Measurements from ENCODE around the gene CNNM1.

Gene CNNM1

DNA sequence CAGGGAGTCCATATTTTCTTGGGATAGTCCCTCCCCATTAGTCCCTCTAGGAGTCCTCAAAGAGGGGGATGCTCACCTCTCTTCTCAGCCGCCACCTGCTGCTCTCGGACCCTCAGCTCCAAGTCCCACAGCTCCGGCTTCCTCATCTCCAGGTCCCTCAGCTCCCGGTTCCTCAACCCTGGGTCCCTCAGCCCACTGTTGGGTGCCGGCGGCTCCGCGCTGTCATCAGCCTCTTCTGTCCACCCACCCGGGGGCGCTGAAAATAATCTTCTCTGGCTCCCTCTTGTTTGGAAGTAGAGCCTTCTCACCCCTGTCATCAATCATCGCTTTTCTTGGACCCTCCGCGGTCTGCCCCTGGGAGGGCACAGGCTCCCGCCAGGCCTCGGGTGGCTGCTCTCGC, 13.3 kb upstream of the CNNM1 start:
- Histone ChIP-seq H3K27ac (ENCODE audit: low read depth, low read length) (no peak overlapping the region), H3K79me2 (ENCODE audit: control insufficient read depth, insufficient read depth, low read length, unreplicated experiment) (no peaks in the 10 kb centered on the region), H3K4me3 (ENCODE audit: low read depth, low read length) (no peak overlapping the region), H2AFZ (ENCODE audit: low read length, unreplicated experiment) (no peak overlapping the region), H3K4me1 (ENCODE audit: control insufficient read depth, insufficient read depth, low read length, unreplicated experiment) (no peaks in the 10 kb centered on the region), H3K27me3 (ENCODE audit: insufficient read depth, low read length) (peaks cover 22% of the 10 kb centered on the region; the same call in 1 of the 2 replicates), H3K36me3 (ENCODE audit: insufficient read depth, low read length) (no peaks in the 10 kb centered on the region)

- Histone ChIP-seq H3K27me3 (ENCODE audit: insufficient read depth, low read length) (peaks cover 22% of the 10 kb centered on the region; the same call in 1 of the 2 replicates), H3K36me3 (ENCODE audit: insufficient read depth, low read length) (no peaks in the 10 kb centered on the region), H3K79me2 (ENCODE audit: control insufficient read depth, insufficient read depth, low read length, unreplicated experiment) (no peaks in the 10 kb centered on the region), H3K4me1 (ENCODE audit: control insufficient read depth, insufficient read depth, low read length, unreplicated experiment) (no peaks in the 10 kb centered on the region), H2AFZ (ENCODE audit: low read length, unreplicated experiment) (no peak overlapping the region), H3K4me3 (ENCODE audit: low read depth, low read length) (no peak overlapping the region), H3K27ac (ENCODE audit: low read depth, low read length) (no peak overlapping the region)
Observed at GRCh38 chr10:99316374-99316773, 12.8 kb upstream of the CNNM1 start.

DNA sequence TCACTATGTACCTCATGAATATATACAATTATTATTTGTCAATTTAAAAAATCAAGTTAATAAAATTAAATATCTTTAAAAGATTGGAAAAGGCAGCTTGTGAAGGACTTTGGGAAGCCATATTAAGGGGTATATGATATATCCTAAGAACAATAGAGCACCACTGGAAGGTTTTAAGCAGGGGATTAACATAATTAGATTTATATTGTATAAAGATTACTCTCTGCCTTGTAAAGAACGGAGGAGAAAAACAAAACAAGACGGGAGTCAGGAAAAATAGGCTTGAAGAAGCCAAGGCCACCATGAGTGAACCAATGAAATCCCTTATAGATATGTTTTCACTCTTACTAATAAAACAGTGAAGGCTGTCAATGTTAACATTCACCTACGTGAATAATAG, 11.1 kb upstream of the CNNM1 start:
- Histone ChIP-seq H3K4me1 (ENCODE audit: control insufficient read depth, insufficient read depth, low read length, unreplicated experiment) (no peaks in the 10 kb centered on the region), H3K27ac (ENCODE audit: low read depth, low read length) (no peak overlapping the region), H2AFZ (ENCODE audit: low read length, unreplicated experiment) (no peak overlapping the region), H3K27me3 (ENCODE audit: insufficient read depth, low read length) (peaks cover 22% of the 10 kb centered on the region; the same call in 1 of the 2 replicates), H3K4me3 (ENCODE audit: low read depth, low read length) (no peak overlapping the region), H3K36me3 (ENCODE audit: insufficient read depth, low read length) (no peaks in the 10 kb centered on the region), H3K79me2 (ENCODE audit: control insufficient read depth, insufficient read depth, low read length, unreplicated experiment) (no peaks in the 10 kb centered on the region)

DNA sequence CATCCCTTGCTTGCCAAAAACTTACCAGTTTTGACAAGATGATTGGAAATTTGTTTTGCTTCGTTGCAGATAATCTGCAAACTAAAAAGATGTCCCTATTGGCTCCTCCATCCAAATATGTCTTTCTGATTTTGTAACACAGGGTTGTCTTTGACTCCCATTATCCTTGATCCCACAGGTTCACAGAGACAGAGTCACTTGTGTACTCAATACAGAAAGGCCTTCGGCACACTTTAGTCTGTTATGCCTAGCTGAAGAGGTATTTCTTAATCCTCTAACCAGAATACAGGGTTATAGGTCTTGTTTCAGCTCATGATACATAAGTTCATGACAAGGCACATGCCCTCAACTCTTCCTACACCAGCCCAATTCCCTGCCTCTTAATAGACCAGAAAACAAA, 10.7 kb upstream of the CNNM1 start:
- Histone ChIP-seq H3K27ac (ENCODE audit: low read depth, low read length) (no peak overlapping the region), H3K79me2 (ENCODE audit: control insufficient read depth, insufficient read depth, low read length, unreplicated experiment) (no peaks in the 10 kb centered on the region), H3K4me1 (ENCODE audit: control insufficient read depth, insufficient read depth, low read length, unreplicated experiment) (no peaks in the 10 kb centered on the region), H3K36me3 (ENCODE audit: insufficient read depth, low read length) (no peaks in the 10 kb centered on the region), H3K27me3 (ENCODE audit: insufficient read depth, low read length) (peaks cover 20% of the 10 kb centered on the region; the same call in 1 of the 2 replicates), H2AFZ (ENCODE audit: low read length, unreplicated experiment) (no peak overlapping the region), H3K4me3 (ENCODE audit: low read depth, low read length) (no peak overlapping the region)

DNA sequence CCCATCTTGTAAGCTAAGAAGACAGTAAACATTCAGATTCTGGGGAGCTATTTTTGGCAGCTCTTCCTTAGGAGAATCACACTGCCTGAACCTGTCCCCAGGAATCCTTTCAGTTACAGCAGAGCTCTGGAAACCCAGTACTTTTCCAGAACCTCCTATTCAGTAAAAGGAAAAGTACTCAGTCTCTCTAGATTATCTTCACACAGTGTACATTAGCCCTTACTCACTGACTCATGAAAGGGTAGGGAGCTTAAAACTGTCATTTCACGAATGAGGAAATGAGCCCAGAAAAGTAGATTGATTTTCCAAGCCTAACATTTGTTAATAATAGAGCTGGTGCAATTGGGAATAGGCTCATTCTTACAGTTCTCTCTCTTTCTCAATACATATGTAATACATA, 3.9 kb upstream of the CNNM1 start:
- no peak overlapping the region for H3K4me3 ChIP-seq (ENCODE audit: low read depth, low read length)
- H3K79me2 ChIP-seq (ENCODE audit: control insufficient read depth, insufficient read depth, low read length, unreplicated experiment), result no peaks in the 10 kb centered on the region
- H2AFZ ChIP-seq (ENCODE audit: low read length, unreplicated experiment), result no peak overlapping the region
- no peaks in the 10 kb centered on the region for H3K36me3 ChIP-seq (ENCODE audit: insufficient read depth, low read length)
- H3K27ac ChIP-seq (ENCODE audit: low read depth, low read length), result no peak overlapping the region
- no peaks in the 10 kb centered on the region for H3K4me1 ChIP-seq (ENCODE audit: control insufficient read depth, insufficient read depth, low read length, unreplicated experiment)
- H3K27me3 ChIP-seq (ENCODE audit: insufficient read depth, low read length), result peaks cover 21% of the 10 kb centered on the region

GRCh38 chr10:99326871-99327270, 2.3 kb upstream of the CNNM1 start:
- no peak overlapping the region for H3K27ac ChIP-seq (ENCODE audit: low read depth, low read length)

GRCh38 chr10:99328579-99329303, 415 bp upstream of the CNNM1 start:
- Histone ChIP-seq H3K4me3 (ENCODE audit: low read depth, low read length) (peak overlapping the region; percentile 72), H3K27me3 (ENCODE audit: insufficient read depth, low read length) (peaks cover 53% of the 10 kb centered on the region), H2AFZ (ENCODE audit: low read length, unreplicated experiment) (no peak overlapping the region), H3K79me2 (ENCODE audit: control insufficient read depth, insufficient read depth, low read length, unreplicated experiment) (no peaks in the 10 kb centered on the region), H3K27ac (ENCODE audit: low read depth, low read length) (no peak overlapping the region), H3K36me3 (ENCODE audit: insufficient read depth, low read length) (no peaks in the 10 kb centered on the region), H3K4me1 (ENCODE audit: control insufficient read depth, insufficient read depth, low read length, unreplicated experiment) (no peaks in the 10 kb centered on the region)

More at GRCh38 chr10:99326871-99327270, 2.3 kb upstream of the CNNM1 start:
- Histone ChIP-seq H3K4me1 (ENCODE audit: control insufficient read depth, insufficient read depth, low read length, unreplicated experiment) (no peaks in the 10 kb centered on the region), H2AFZ (ENCODE audit: low read length, unreplicated experiment) (no peak overlapping the region), H3K4me3 (ENCODE audit: low read depth, low read length) (no peak overlapping the region), H3K27me3 (ENCODE audit: insufficient read depth, low read length) (peaks cover 37% of the 10 kb centered on the region), H3K36me3 (ENCODE audit: insufficient read depth, low read length) (no peaks in the 10 kb centered on the region), H3K79me2 (ENCODE audit: control insufficient read depth, insufficient read depth, low read length, unreplicated experiment) (no peaks in the 10 kb centered on the region)

DNA sequence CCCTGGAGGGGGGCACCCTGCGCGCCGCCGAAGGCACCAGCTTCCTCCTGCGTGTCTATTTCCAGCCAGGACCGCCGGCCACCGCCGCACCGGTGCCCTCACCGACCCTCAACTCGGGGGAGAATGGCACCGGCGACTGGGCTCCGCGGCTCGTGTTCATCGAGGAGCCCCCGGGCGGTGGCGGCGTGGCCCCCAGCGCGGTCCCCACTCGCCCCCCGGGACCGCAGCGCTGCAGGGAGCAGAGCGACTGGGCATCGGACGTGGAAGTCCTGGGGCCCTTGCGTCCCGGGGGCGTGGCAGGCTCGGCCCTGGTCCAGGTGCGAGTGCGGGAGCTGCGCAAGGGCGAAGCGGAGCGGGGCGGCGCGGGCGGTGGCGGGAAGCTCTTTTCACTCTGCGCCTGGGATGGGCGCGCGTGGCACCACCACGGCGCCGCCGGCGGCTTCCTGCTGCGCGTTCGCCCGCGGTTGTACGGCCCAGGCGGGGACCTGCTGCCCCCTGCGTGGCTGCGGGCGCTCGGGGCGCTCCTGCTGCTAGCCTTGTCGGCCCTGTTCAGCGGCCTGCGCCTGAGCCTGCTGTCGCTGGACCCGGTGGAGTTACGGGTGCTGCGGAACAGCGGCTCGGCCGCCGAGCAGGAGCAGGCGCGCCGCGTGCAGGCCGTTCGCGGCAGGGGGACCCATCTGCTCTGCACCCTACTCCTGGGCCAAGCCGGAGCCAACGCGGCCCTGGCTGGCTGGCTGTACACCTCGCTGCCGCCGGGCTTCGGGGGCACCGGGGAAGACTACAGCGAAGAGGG, 594 bp downstream of the CNNM1 start:
- Histone ChIP-seq H2AFZ (ENCODE audit: low read length, unreplicated experiment) (no peak overlapping the region), H3K27me3 (ENCODE audit: insufficient read depth, low read length) (peaks cover 58% of the 10 kb centered on the region)

GRCh38 chr10:99330347-99330924, 1.3 kb downstream of the CNNM1 start:
- H3K4me1 ChIP-seq (ENCODE audit: control insufficient read depth, insufficient read depth, low read length, unreplicated experiment), result no peaks in the 10 kb centered on the region
- H3K79me2 ChIP-seq (ENCODE audit: control insufficient read depth, insufficient read depth, low read length, unreplicated experiment), result no peaks in the 10 kb centered on the region
- no peak overlapping the region for H2AFZ ChIP-seq (ENCODE audit: low read length, unreplicated experiment)
- H3K27ac ChIP-seq (ENCODE audit: low read depth, low read length), result no peak overlapping the region
- H3K27me3 ChIP-seq (ENCODE audit: insufficient read depth, low read length), result peaks cover 61% of the 10 kb centered on the region
- H3K36me3 ChIP-seq (ENCODE audit: insufficient read depth, low read length), result no peaks in the 10 kb centered on the region
- H3K4me3 ChIP-seq (ENCODE audit: low read depth, low read length), result peak overlapping the region; percentile 72; the same call in 1 of the 2 replicates

More for the DNA sequence above, 594 bp downstream of the CNNM1 start:
- H3K79me2 ChIP-seq (ENCODE audit: control insufficient read depth, insufficient read depth, low read length, unreplicated experiment), result no peaks in the 10 kb centered on the region
- H3K4me3 ChIP-seq (ENCODE audit: low read depth, low read length), result peak overlapping the region; percentile 72
- H3K27ac ChIP-seq (ENCODE audit: low read depth, low read length), result no peak overlapping the region
- no peaks in the 10 kb centered on the region for H3K4me1 ChIP-seq (ENCODE audit: control insufficient read depth, insufficient read depth, low read length, unreplicated experiment)
- H3K36me3 ChIP-seq (ENCODE audit: insufficient read depth, low read length), result no peaks in the 10 kb centered on the region

- Histone ChIP-seq H3K36me3 (ENCODE audit: insufficient read depth, low read length) (no peaks in the 10 kb centered on the region), H3K4me1 (ENCODE audit: control insufficient read depth, insufficient read depth, low read length, unreplicated experiment) (no peaks in the 10 kb centered on the region), H3K27me3 (ENCODE audit: insufficient read depth, low read length) (peaks cover 69% of the 10 kb centered on the region), H2AFZ (ENCODE audit: low read length, unreplicated experiment) (no peak overlapping the region), H3K79me2 (ENCODE audit: control insufficient read depth, insufficient read depth, low read length, unreplicated experiment) (no peaks in the 10 kb centered on the region), H3K27ac (ENCODE audit: low read depth, low read length) (no peak overlapping the region), H3K4me3 (ENCODE audit: low read depth, low read length) (no peak overlapping the region)
Observed at GRCh38 chr10:99331207-99331803, 2.1 kb downstream of the CNNM1 start.
